OCI-LY7 (cell line): ENCODE measurements around the gene WDR87. TPM values are rescaled to one million over a fixed set of nuclear protein-coding genes. Genes with fewer than 3 reads are reported as not detected.

Experiments used
- BruUV-seq: library from RNA; stranded (reverse); fragments of 400-500 nt; replicated peaks from 2 replicates; lab custom pipeline; 2021; lab: Mats Ljungman, UMichigan
- CTCF ChIA-PET: fragments of 300-600 bp; sonication (Branson Sonifier 250); formaldehyde crosslinking; loops from one replicate; lab custom pipeline; 2022; ENCODE audit warnings: antibody characterized with exemption; ENCODE audit not compliant: unreplicated experiment; lab: Charles Lee
- POLR2A ChIA-PET: fragments of 300-600 bp; sonication (Branson Sonifier 250); formaldehyde crosslinking; loops from one replicate; lab custom pipeline; 2022; ENCODE audit warnings: antibody characterized with exemption; lab: Charles Lee
- DNase-seq: peaks from one replicate; pipeline ENCODE4 v3.0.0-alpha.2; 2015; ENCODE audit warnings: low spot score
- H2AFZ ChIP-seq: fragments of 200-600 bp; sonication (generic), shearing (Covaris generic); 2 replicates; pipeline ENCODE4 v1.6.1; 2014; ENCODE audit warnings: mild to moderate bottlenecking, antibody characterized with exemption, low read length, moderate library complexity
- H3K27ac ChIP-seq: fragments of 200-600 bp; sonication (generic); 2 replicates; pipeline ENCODE4 v1.5.1; 2014; ENCODE audit warnings: mixed run types, low read depth, mild to moderate bottlenecking, moderate library complexity, low read length, inconsistent platforms; ENCODE audit not compliant: poor library complexity, severe bottlenecking
- H3K36me3 ChIP-seq: fragments of 200-600 bp; sonication (generic); 2 replicates; pipeline ENCODE4 v1.6.1; 2014; ENCODE audit warnings: mild to moderate bottlenecking, antibody characterized with exemption, low read length, moderate library complexity, mixed read lengths; ENCODE audit not compliant: insufficient read depth
- H3K4me1 ChIP-seq: fragments of 200-600 bp; sonication (generic); 2 replicates; pipeline ENCODE4 v1.5.1; 2014; ENCODE audit warnings: mild to moderate bottlenecking, low read length; ENCODE audit not compliant: insufficient read depth, poor library complexity, severe bottlenecking
- H3K4me2 ChIP-seq: fragments of 200-600 bp; sonication (generic); 2 replicates; pipeline ENCODE4 v1.6.1; 2014; ENCODE audit warnings: mild to moderate bottlenecking, low read length
- H3K4me3 ChIP-seq: fragments of 200-600 bp; sonication (generic); 2 replicates; pipeline ENCODE4 v1.5.1; 2014; ENCODE audit warnings: mild to moderate bottlenecking, low read depth, low read length; ENCODE audit not compliant: poor library complexity, severe bottlenecking
- H3K79me2 ChIP-seq: fragments of 200-600 bp; sonication (generic); 2 replicates; pipeline ENCODE4 v1.6.1; 2016; ENCODE audit warnings: low read depth, mild to moderate bottlenecking, low read length, moderate library complexity, mixed read lengths; ENCODE audit not compliant: insufficient read depth
- H3K9me2 ChIP-seq: fragments of 200-600 bp; sonication (generic); 2 replicates; pipeline ENCODE4 v1.6.1; 2016; ENCODE audit warnings: mild to moderate bottlenecking, low read length, mixed read lengths; ENCODE audit not compliant: insufficient read depth
- H3K9me3 ChIP-seq: fragments of 200-600 bp; sonication (generic); 2 replicates; pipeline ENCODE4 v1.6.1; 2014; ENCODE audit warnings: mild to moderate bottlenecking, mixed run types, low read length, mixed read lengths
- H4K20me1 ChIP-seq: fragments of 200-600 bp; sonication (generic); 2 replicates; pipeline ENCODE4 v1.6.1; 2014; ENCODE audit warnings: mild to moderate bottlenecking, antibody characterized with exemption, low read length, moderate library complexity, mixed read lengths; ENCODE audit not compliant: insufficient read depth
- CTCF ChIP-seq: fragments of 200-600 bp; sonication (generic); conservative IDR thresholded peaks from 2 replicates; pipeline ENCODE4 v1.5.1; 2014; ENCODE audit warnings: mild to moderate bottlenecking, antibody characterized with exemption, low read length, moderate library complexity, mixed read lengths
- EZH2phosphoT487 ChIP-seq: fragments of 200-600 bp; sonication (generic); IDR thresholded peaks from 2 replicates; pipeline ENCODE4 v1.6.1; 2018; ENCODE audit warnings: low read depth, borderline replicate concordance, mild to moderate bottlenecking, mixed run types, antibody characterized with exemption, low read length, moderate library complexity, mixed read lengths
- intact Hi-C: fragments of 100-400 bp; cut with micrococcal nuclease; formaldehyde crosslinking; loops from one replicate; pipeline ENCODE4 v1.10.0; 2022; ENCODE audit not compliant: unreplicated experiment
- total RNA-seq, 2 experiments: library from RNA; depleted of rRNA in 1 of 2; stranded (reverse); fragments of >200 nt in 1 of 2; shearing (Covaris generic) in 1 of 2; gene quantifications; 2 replicates each; pipeline ENCODE4 v1.2.3, GENCODE V29; 2014 to 2022

The WDR87 gene
- total RNA-seq, 2 experiments from 2014 or later: 0.08 TPM; not detected in 1

- H3K4me1 ChIP-seq: no peaks in the 10 kb centered on the region
- ChIA-PET CTCF (no interaction called here), POLR2A (no interaction called here)
- DNase-seq: no peak
- TF ChIP-seq CTCF: no peak
- TF ChIP-seq EZH2phosphoT487: no peak
- no peak overlapping the region for H3K4me2 ChIP-seq
- no peaks in the 10 kb centered on the region for H4K20me1 ChIP-seq
- intact Hi-C loops: no loop called here
- H2AFZ ChIP-seq: no peak overlapping the region
- no peaks in the 10 kb centered on the region for H3K36me3 ChIP-seq
- H3K27ac ChIP-seq: no peak overlapping the region
- H3K9me3 ChIP-seq: no peaks in the 10 kb centered on the region
- no TSS peak for BruUV-seq
- H3K9me2 ChIP-seq: no peaks in the 10 kb centered on the region
- H3K79me2 ChIP-seq: no peaks in the 10 kb centered on the region
- H3K4me3 ChIP-seq: no peak overlapping the region
Observed at GRCh38 chr19:37874784-37875183, 31.6 kb downstream of the WDR87 start.

- CTCF ChIA-PET: no interaction called here
- BruUV-seq: no TSS peak
Observed at GRCh38 chr19:37872383-37872782, 34.0 kb downstream of the WDR87 start.

GRCh38 chr19:37869766-37870340 lies 36.5 kb downstream of the WDR87 start:
- H3K4me1 ChIP-seq: no peaks in the 10 kb centered on the region

More at GRCh38 chr19:37872383-37872782, 34.0 kb downstream of the WDR87 start:
- Histone ChIP-seq H4K20me1 (no peaks in the 10 kb centered on the region), H3K79me2 (no peaks in the 10 kb centered on the region), H3K4me3 (no peak overlapping the region), H3K9me2 (no peaks in the 10 kb centered on the region), H3K4me1 (no peaks in the 10 kb centered on the region), H3K4me2 (no peak overlapping the region), H2AFZ (no peak overlapping the region), H3K27ac (no peak overlapping the region), H3K9me3 (no peaks in the 10 kb centered on the region), H3K36me3 (no peaks in the 10 kb centered on the region)
- intact Hi-C loops: no loop called here
- no peak for DNase-seq
- POLR2A ChIA-PET: no interaction called here
- no peak for TF ChIP-seq EZH2phosphoT487

More at GRCh38 chr19:37869766-37870340, 36.5 kb downstream of the WDR87 start:
- Histone ChIP-seq H3K4me3 (no peak overlapping the region), H3K79me2 (no peaks in the 10 kb centered on the region), H3K9me2 (no peaks in the 10 kb centered on the region), H3K36me3 (no peaks in the 10 kb centered on the region), H4K20me1 (no peaks in the 10 kb centered on the region), H3K4me2 (no peak overlapping the region), H2AFZ (no peak overlapping the region), H3K9me3 (no peaks in the 10 kb centered on the region), H3K27ac (no peak overlapping the region)
- intact Hi-C loops: no loop called here
- ChIA-PET CTCF (no interaction called here), POLR2A (no interaction called here)
- DNase-seq: no peak
- TF ChIP-seq EZH2phosphoT487 (no peak), CTCF (no peak)
- BruUV-seq: no TSS peak
